ENCODE results near the gene PFKL.

The PFKL gene

GRCh38 chr21:44298301-44298700 lies 1.6 kb upstream of the PFKL start:
- TF ChIP-seq POLR2AphosphoS5 (IDR thresholded peaks at IDR 0.05; ENCODE audit: low read depth, low read length) (no peak), TAF1 (IDR thresholded peaks at IDR 0.05; ENCODE audit: borderline replicate concordance, insufficient read depth, low read length) (no peak)

- no peak for TF ChIP-seq REST (IDR thresholded peaks at IDR 0.05; ENCODE audit: insufficient read depth in 1 of 2, low read depth in 2 of 2, low read length in 2 of 2)
- TF ChIP-seq FOXP2 (optimal IDR thresholded peaks at IDR 0.05; ENCODE audit: borderline replicate concordance, extremely low read depth, extremely low read length, insufficient read depth), result no peak
- TF ChIP-seq TAF1 (IDR thresholded peaks at IDR 0.05; ENCODE audit: borderline replicate concordance, insufficient read depth, low read length), result no peak
- no peak; the same call in 1 of the 2 replicates for TF ChIP-seq POLR2AphosphoS5 (IDR thresholded peaks at IDR 0.05; ENCODE audit: low read depth, low read length)
- TF ChIP-seq SIN3A (IDR thresholded peaks at IDR 0.05; ENCODE audit: borderline replicate concordance, insufficient read depth, low read length), result no peak
These were observed 782 bp upstream of the PFKL start for GRCh38 chr21:44299085-44299457.

- TF ChIP-seq TAF1 (IDR thresholded peaks at IDR 0.05; ENCODE audit: borderline replicate concordance, insufficient read depth, low read length) (0 out of 2 replicates have a peak, but pooled peaks have one; percentile 20), POLR2AphosphoS5 (IDR thresholded peaks at IDR 0.05; ENCODE audit: low read depth, low read length) (peak; percentile 68), REST (IDR thresholded peaks at IDR 0.05; ENCODE audit: insufficient read depth in 1 of 2, low read depth in 2 of 2, low read length in 2 of 2) (no peak), FOXP2 (optimal IDR thresholded peaks at IDR 0.05; ENCODE audit: borderline replicate concordance, extremely low read depth, extremely low read length, insufficient read depth) (no peak), SIN3A (IDR thresholded peaks at IDR 0.05; ENCODE audit: borderline replicate concordance, insufficient read depth, low read length) (no peak)
These were observed 558 bp downstream of the PFKL start for GRCh38 chr21:44300262-44300959.

- TF ChIP-seq TAF1 (IDR thresholded peaks at IDR 0.05; ENCODE audit: borderline replicate concordance, insufficient read depth, low read length) (no peak), REST (IDR thresholded peaks at IDR 0.05; ENCODE audit: insufficient read depth in 1 of 2, low read depth in 2 of 2, low read length in 2 of 2) (no peak), POLR2AphosphoS5 (IDR thresholded peaks at IDR 0.05; ENCODE audit: low read depth, low read length) (no peak), SIN3A (IDR thresholded peaks at IDR 0.05; ENCODE audit: borderline replicate concordance, insufficient read depth, low read length) (no peak), FOXP2 (optimal IDR thresholded peaks at IDR 0.05; ENCODE audit: borderline replicate concordance, extremely low read depth, extremely low read length, insufficient read depth) (no peak)
These were observed 1.3 kb downstream of the PFKL start for GRCh38 chr21:44301141-44301540.

GRCh38 chr21:44301961-44302406 lies 2.1 kb downstream of the PFKL start:
- TF ChIP-seq REST (IDR thresholded peaks at IDR 0.05; ENCODE audit: insufficient read depth in 1 of 2, low read depth in 2 of 2, low read length in 2 of 2) (no peak), POLR2AphosphoS5 (IDR thresholded peaks at IDR 0.05; ENCODE audit: low read depth, low read length) (no peak), TAF1 (IDR thresholded peaks at IDR 0.05; ENCODE audit: borderline replicate concordance, insufficient read depth, low read length) (no peak), SIN3A (IDR thresholded peaks at IDR 0.05; ENCODE audit: borderline replicate concordance, insufficient read depth, low read length) (no peak), FOXP2 (optimal IDR thresholded peaks at IDR 0.05; ENCODE audit: borderline replicate concordance, extremely low read depth, extremely low read length, insufficient read depth) (no peak)
